Measurements from ENCODE around the gene ADPGK.

ADPGK gene

GRCh38 chr15:72787526-72787925 lies 4.0 kb upstream of the ADPGK start:
- DNase-seq = no peak

GRCh38 chr15:72786676-72787345 lies 3.3 kb upstream of the ADPGK start:
- DNase-seq = no peak

- no peak for DNase-seq
Observed at GRCh38 chr15:72786242-72786641, 2.7 kb upstream of the ADPGK start.

DNA sequence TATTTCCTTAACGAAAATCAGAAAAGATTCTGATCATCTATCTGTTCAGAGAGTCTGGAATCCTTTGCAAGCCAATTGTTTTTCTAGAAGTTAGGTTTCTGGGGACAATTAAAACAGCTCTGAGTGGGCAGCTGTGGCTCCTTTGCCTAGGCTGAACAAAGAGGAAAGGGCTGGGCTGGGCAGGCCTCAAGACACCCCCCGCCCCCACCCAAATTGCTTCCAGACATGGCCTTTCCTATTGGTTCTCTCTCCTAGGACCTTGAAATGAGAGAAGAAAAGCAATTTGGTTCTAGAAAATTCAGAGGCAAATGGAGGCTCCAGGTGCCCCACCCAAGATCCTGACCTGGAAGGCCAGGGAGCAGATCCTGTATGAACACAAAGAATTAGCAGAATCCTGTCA lies 2.3 kb upstream of the ADPGK start:
- no peak for DNase-seq

DNA sequence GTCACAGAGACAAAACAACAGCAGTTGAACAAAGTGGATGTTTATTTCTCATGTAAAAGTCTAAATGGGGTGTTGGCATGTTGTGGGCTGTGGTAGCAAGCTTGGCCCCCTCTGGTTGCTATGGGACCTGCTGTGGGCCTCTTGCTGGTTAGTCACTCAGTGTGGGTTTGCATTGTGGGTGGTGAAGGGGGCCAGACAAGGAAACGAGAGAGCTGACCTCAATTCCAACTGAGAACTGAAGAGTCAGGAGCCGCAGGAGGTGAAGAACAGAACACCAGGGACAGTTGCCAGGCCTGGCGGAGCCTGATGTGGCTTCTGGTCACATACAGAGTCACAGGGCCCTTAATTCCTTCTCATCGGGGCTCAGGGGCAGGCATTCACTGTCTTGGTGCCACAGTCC lies 1.9 kb upstream of the ADPGK start:
- no peak for DNase-seq

DNA sequence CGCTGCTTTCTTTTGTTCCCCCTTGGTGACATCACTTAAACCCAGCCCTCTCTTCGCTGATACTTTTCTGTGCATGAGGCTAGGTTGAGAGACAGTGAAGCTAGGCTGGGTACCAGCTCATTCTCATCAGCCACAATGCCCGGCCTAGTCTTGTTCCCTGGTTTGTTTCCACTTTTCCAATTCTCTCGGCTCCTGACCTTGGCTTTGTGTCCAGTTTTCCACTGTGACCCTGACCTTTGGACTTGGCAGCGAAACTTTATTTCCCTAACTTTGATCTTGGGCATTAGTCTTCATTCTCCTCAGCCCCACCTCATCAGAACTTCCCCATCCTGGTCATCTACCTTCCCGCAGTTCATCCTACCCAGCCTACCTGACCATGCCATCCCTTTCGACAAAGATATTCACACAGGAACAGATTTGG lies 908 bp upstream of the ADPGK start:
- DNase-seq = no peak

- peak; percentile 98 for DNase-seq
Observed at GRCh38 chr15:72783004-72783639, 436 bp downstream of the ADPGK start.

DNA sequence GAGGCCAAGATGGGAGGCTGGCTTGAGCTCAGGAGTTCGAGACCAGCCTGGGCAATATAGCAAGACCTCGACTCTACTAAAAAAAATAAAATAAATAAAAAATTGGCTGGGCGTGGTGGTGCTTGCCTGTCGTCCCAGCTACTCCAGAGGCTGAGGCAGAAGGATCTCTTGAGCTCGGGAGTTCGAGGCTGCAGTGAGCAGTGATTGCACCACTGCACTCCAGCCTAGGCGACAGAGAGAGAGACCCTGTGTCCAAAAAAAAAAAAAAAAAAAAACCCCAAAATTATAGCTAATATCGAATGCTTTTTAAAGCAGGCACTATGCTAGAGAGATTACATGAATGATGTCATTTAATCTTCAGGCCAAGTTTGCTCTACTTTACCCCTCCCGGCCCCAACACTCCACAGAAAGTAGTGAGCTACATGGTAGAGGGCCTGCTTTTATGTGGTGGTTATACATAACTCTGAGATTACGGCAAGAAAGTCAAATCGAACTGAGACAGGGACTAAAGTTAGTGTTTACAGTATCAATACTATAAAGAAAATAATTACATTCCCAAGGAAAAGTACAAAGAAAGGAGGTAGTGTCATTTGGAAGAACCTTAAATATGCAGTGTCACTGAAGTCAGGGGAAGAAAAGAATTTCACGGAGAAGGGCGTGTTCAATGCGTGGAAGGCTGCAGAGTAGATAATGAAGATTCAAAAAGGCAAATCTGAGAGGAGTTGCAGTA lies 1.1 kb downstream of the ADPGK start:
- DNase-seq = no peak

DNA sequence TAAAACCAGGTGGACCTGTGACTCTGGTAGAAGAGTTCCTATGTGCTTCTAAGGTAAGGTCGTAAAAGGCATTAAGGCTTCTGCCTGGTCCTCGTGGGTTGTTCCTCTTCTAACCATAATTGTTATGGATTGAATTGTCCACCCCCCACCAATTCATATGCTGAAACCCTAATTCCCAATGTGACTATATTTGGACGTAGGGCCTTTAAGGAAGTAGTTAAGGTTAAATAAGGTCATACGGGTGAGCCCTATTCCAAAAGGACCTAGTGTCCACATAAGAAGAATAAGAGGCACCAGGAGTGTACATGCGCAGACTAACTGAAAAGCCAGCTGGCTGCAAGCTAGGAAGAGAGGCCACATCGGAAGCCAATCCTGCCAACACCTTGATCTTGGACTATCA lies 1.9 kb downstream of the ADPGK start:
- peak; percentile 3 to 16 for DNase-seq

DNA sequence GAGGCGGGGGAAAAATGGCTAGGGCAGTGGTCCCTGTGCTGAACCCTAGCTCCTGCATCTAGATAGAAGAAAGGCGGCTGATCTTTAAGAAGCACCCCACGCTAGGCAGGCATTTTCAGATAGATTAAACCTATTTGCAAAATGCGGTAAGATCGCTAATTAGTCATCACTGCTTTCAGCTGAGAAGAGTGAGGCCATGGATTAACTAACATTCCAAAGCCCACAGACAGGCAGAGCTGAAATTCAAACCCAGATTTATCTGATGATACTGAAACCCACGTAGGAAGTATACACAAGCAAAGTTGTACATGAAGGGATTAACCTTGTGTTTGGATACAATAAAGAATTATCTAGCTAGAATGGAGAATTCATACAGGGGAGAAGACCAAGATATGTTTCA lies 4.8 kb downstream of the ADPGK start:
- DNase-seq = no peak

GRCh38 chr15:72774696-72775383 lies 8.7 kb downstream of the ADPGK start:
- DNase-seq = peak; percentile 17 to 29

DNA sequence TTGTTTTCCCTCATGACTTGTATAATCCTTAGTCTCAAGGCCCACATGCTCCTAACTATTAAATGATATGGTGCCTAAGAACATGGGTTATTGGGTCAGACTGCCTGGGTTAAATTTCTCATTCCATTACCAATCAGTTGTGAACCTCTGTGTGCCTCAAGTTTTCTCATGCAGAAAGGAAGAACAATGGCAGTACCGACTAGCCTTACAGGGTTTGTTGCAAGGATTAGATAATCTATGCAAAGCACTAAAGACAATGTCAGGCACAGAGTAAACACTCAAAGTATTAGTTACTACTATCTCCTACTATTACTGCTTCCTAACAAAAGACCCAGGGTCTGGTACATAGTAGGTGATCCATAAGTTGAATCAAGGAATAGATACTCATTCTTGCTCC lies 12.2 kb downstream of the ADPGK start:
- no peak for DNase-seq

DNA sequence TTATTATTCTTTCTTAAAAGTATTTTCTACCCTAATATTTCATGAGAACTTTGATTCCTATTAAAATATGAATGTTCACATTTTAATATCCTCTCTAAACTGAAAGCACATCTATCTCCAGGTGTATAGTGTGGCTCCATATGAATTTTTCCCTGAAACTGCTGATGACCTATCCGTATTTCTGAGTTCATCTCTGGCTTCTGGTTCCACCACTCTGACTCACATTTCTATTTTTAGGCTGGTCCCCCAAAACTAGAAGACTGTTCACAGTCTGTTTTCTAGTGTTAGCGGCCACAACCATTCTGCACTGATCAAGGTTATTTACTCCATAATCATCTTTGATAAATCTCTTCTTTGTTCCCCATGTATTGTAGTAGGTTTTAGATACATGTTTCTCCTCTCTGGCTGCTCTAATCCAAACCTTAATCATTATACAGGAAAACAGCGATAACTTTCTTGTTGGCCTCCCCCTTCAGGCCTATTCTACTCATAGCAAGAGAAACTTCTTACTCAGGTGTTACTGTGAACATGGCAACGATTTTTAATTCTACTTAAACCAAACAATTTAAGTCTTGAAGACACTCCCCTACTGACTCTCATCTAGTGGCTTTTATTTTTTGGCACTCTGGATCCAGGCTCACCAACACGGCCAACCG lies 12.8 kb downstream of the ADPGK start:
- DNase-seq = peak in 1 of 2 experiments; percentile 8

DNA sequence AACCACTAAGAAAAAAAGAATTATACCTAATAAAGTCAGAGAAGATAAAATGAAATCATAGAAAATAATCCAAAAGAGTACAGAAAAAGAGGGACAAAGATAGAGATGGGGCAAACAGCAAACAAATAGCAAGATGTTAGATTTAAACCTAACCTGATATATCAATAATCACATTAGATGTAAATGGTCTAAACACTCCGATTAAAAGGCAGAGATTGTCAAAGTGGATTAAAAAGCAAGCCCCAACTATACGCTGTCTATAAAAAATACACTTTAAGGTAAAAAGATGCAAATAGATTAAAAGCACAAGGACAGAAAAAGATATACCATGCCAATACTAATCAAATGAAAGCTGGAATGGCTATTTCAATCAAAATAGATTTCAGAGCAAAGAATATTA lies 16.8 kb downstream of the ADPGK start:
- no peak for DNase-seq

- DNase-seq = no peak
Observed at GRCh38 chr15:72766025-72766424, 17.5 kb downstream of the ADPGK start.

- DNase-seq = no peak
Observed at GRCh38 chr15:72764656-72765055, 18.9 kb downstream of the ADPGK start.

- DNase-seq = no peak
Observed at GRCh38 chr15:72760590-72761260, 22.8 kb downstream of the ADPGK start.

DNA sequence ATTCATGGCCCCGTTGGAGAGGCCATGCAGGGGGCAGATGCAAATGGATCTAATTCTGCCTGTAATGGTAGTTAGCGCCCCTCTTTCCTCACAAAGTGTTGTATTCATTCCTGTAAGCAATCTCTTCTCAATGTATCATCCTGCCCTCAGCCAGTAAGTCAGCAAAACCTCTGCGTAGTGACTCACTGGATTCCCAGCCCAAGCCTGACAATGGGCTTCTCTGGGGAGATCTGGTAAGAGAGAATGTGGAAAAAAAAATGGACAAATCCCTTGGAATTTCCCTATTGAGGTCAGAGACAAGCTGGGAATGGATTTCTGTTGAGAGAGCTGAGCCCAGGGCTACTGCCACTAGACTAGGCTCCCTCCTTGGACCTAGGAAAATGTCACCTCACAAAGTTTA lies 25.4 kb downstream of the ADPGK start:
- DNase-seq = no peak

- DNase-seq = no peak
Observed at GRCh38 chr15:72754096-72754495, 29.5 kb downstream of the ADPGK start.

DNA sequence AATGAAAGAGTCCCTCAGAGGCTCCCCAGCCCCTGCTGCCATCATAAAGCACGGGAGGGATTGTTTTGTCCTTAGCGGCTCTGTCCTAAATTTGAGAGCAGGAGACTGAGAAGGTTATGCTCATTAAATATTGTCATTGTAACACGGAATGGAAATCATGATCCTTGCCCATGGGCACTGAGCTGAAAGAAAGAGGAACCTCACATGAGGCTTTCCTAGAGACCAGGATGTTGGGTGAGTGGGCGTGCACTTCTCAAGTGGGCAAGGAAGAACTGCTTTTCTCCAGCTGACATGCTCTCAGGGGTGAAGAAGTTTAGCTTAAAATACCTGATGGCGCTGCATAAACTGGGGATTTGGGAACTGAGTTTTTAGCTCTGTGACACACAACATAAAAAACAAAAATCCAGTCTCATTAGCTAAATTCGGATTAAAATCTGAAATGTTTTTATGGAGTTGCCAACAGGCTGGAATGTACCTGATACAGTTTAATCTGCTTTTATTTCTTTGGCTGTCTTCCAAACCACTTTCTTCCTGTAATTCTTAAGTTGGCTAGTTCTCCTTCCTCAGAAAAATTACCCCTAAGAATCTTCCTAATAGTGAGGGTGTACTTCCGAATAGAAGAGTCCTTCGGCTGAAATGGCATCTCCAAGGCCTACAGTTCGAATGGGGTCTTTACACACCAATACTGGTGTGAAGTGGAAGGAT lies 31.7 kb downstream of the ADPGK start:
- DNase-seq = peak; percentile 60 to 61

DNA sequence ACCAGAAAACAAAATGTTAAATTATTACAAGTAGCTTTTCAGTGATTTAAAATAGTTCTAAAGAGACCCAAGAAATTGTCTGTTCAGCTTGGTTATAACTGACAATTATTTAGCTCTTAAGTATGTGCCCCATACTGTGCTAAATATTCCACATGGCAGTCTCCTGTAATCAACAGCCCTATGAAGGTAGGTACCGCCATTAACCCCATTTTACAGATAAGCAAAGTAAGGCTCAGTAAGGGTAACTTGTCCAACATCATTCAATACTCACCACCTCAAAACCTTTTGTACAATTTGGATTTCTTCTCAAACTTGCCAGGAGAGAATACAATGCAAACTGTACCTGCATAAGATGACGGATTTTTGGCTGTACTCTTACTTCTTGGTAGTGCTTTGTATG lies 33.9 kb downstream of the ADPGK start:
- no peak for DNase-seq

DNA sequence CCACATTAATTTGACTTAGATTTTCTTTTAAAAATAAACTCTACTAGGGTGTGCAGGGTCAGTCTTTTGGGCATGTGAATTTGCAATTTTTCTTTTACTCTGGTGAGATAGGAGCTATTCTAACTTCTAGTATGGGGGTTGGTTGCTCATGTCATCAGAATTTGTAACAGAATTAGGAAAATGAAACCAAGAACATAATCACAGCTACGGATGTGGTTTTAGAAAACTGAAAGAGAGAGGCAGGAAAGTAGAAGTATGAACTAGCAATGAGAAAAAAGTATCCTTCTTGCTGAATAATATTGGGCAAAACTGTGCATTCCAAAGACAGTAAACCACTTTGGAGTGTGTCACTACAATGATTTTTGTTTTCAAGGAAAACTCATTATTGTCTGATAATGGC lies 43.3 kb downstream of the ADPGK start:
- no peak for DNase-seq

All from AML-193 (cell line).